ENCODE data around the gene SCN4B.

GRCh38 chr11:118167253-118167652 lies 14.6 kb upstream of the SCN4B start:
- TF ChIP-seq, protein P1, sequence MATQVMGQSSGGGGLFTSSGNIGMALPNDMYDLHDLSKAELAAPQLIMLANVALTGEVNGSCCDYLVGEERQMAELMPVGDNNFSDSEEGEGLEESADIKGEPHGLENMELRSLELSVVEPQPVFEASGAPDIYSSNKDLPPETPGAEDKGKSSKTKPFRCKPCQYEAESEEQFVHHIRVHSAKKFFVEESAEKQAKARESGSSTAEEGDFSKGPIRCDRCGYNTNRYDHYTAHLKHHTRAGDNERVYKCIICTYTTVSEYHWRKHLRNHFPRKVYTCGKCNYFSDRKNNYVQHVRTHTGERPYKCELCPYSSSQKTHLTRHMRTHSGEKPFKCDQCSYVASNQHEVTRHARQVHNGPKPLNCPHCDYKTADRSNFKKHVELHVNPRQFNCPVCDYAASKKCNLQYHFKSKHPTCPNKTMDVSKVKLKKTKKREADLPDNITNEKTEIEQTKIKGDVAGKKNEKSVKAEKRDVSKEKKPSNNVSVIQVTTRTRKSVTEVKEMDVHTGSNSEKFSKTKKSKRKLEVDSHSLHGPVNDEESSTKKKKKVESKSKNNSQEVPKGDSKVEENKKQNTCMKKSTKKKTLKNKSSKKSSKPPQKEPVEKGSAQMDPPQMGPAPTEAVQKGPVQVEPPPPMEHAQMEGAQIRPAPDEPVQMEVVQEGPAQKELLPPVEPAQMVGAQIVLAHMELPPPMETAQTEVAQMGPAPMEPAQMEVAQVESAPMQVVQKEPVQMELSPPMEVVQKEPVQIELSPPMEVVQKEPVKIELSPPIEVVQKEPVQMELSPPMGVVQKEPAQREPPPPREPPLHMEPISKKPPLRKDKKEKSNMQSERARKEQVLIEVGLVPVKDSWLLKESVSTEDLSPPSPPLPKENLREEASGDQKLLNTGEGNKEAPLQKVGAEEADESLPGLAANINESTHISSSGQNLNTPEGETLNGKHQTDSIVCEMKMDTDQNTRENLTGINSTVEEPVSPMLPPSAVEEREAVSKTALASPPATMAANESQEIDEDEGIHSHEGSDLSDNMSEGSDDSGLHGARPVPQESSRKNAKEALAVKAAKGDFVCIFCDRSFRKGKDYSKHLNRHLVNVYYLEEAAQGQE (IDR thresholded peaks at IDR 0.05) = no peak
- no peak for TF ChIP-seq YY1 (IDR thresholded peaks at IDR 0.05)
- no peak for TF ChIP-seq FOXA1 (IDR thresholded peaks at IDR 0.05)
- TF ChIP-seq, protein P2, sequence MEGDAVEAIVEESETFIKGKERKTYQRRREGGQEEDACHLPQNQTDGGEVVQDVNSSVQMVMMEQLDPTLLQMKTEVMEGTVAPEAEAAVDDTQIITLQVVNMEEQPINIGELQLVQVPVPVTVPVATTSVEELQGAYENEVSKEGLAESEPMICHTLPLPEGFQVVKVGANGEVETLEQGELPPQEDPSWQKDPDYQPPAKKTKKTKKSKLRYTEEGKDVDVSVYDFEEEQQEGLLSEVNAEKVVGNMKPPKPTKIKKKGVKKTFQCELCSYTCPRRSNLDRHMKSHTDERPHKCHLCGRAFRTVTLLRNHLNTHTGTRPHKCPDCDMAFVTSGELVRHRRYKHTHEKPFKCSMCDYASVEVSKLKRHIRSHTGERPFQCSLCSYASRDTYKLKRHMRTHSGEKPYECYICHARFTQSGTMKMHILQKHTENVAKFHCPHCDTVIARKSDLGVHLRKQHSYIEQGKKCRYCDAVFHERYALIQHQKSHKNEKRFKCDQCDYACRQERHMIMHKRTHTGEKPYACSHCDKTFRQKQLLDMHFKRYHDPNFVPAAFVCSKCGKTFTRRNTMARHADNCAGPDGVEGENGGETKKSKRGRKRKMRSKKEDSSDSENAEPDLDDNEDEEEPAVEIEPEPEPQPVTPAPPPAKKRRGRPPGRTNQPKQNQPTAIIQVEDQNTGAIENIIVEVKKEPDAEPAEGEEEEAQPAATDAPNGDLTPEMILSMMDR (IDR thresholded peaks at IDR 0.05; ENCODE audit: low read depth, low read length, missing input control) = no peak
- TF ChIP-seq TAF1 (conservative IDR thresholded peaks at IDR 0.05) = no peak
- TF ChIP-seq, protein P3, sequence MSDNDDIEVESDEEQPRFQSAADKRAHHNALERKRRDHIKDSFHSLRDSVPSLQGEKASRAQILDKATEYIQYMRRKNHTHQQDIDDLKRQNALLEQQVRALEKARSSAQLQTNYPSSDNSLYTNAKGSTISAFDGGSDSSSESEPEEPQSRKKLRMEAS (IDR thresholded peaks at IDR 0.05) = no peak
- TF ChIP-seq RAD21 (IDR thresholded peaks at IDR 0.05) = no peak
- no peak for TF ChIP-seq EGR1 (IDR thresholded peaks at IDR 0.05; ENCODE audit: low read depth in 2 of 2)
